Common myeloid progenitor, CD34-positive (primary cell): ENCODE measurements around the gene NAP1L4.
"Not testable (repeated sequence)": the region's sequence is repeated elsewhere in the genome, so short reads cannot be mapped to it uniquely, and the experiment has no call there.

Source experiments
- CTCF ChIA-PET: fragments of 350-600 bp; sonication (Branson Sonifier 250); formaldehyde crosslinking; loops from one replicate; lab custom pipeline; 2021; ENCODE audit warnings: antibody characterized with exemption; lab: Charles Lee
- POLR2A ChIA-PET: fragments of 350-600 bp; sonication (Branson Sonifier 250); formaldehyde crosslinking; loops from one replicate; lab custom pipeline; 2021; ENCODE audit warnings: antibody characterized with exemption; lab: Charles Lee
- DNase-seq, 3 donors: peaks; one replicate each; pipeline versions ENCODE4 v3.0.0 to v3.0.0-alpha.2; 2013
- H3K27ac ChIP-seq, 2 experiments: 1 replicate in 1 of 2; 2 replicates in 1 of 2; pipeline ENCODE4 v1.7.0; 2013; ENCODE audit warnings: inconsistent platforms in 2 of 2, low read length in 2 of 2, mild to moderate bottlenecking in 2 of 2, low read depth in 1 of 2, moderate library complexity in 1 of 2; ENCODE audit not compliant: severe bottlenecking in 2 of 2, insufficient read depth in 1 of 2, poor library complexity in 1 of 2
- H3K27me3 ChIP-seq, 5 experiments: replicated peaks in 2 of 5; 1 replicate in 3 of 5; 2 replicates in 2 of 5; pipeline versions ENCODE4 v1.6.1 to v1.7.0; 2013; ENCODE audit warnings: low read length in 4 of 5, mild to moderate bottlenecking in 2 of 5, moderate library complexity in 2 of 5, inconsistent platforms in 1 of 5; ENCODE audit not compliant: insufficient read depth in 5 of 5, control insufficient read depth in 4 of 5
- H3K36me3 ChIP-seq, 4 experiments: 1 replicate in 2 of 4; 2 replicates in 2 of 4; pipeline versions ENCODE4 v1.6.1 to v1.7.0; 2013; ENCODE audit warnings: low read length in 3 of 4, control low read depth in 1 of 4, mild to moderate bottlenecking in 1 of 4; ENCODE audit not compliant: control insufficient read depth in 4 of 4, insufficient read depth in 4 of 4
- H3K4me1 ChIP-seq, 4 experiments: 1 replicate in 3 of 4; 2 replicates in 1 of 4; pipeline versions ENCODE4 v1.6.1 to v1.7.1; 2013; ENCODE audit warnings: low read length in 3 of 4, mild to moderate bottlenecking in 3 of 4, control low read depth in 1 of 4, inconsistent platforms in 1 of 4, moderate library complexity in 1 of 4; ENCODE audit not compliant: control insufficient read depth in 4 of 4, insufficient read depth in 4 of 4; ENCODE audit errors: control extremely low read depth in 1 of 4
- H3K4me3 ChIP-seq, 7 experiments: 1 replicate in 4 of 7; 2 replicates in 3 of 7; pipeline versions ENCODE4 v1.5.1 to v1.7.0; 2013; ENCODE audit warnings: mild to moderate bottlenecking in 7 of 7, low read length in 6 of 7, moderate library complexity in 6 of 7, inconsistent platforms in 2 of 7, low read depth in 2 of 7, control low read depth in 1 of 7; ENCODE audit not compliant: insufficient read depth in 4 of 7, control insufficient read depth in 1 of 7; ENCODE audit errors: extremely low read depth in 1 of 7
- H3K9me3 ChIP-seq, 5 experiments: 1 replicate in 4 of 5; 2 replicates in 1 of 5; pipeline versions ENCODE4 v1.6.1 to v1.7.1; 2013; ENCODE audit warnings: low read length in 4 of 5, mild to moderate bottlenecking in 2 of 5, inconsistent platforms in 1 of 5, low read depth in 1 of 5, moderate library complexity in 1 of 5; ENCODE audit not compliant: control insufficient read depth in 4 of 5, insufficient read depth in 2 of 5; ENCODE audit errors: control extremely low read depth in 1 of 5
- WGBS: methylation state at CpG from one replicate; pipeline ENCODE4 v1.1.5; 2013; ENCODE audit not compliant: insufficient coverage; 5-methylcytosine and 5-hydroxymethylcytosine counted together

The NAP1L4 gene

GRCh38 chr11:2940921-2941821 lies 51.0 kb downstream of the NAP1L4 start:
- H3K27ac ChIP-seq, result peak overlapping the region; percentile 25 to 76
- DNase-seq, result peak in 2 of 3 donors; percentile 24 to 32
- 61% methylated on average over 9 of the region's 10 CpGs for WGBS
- H3K4me1 ChIP-seq, result peaks cover 0 to 40% (median 24%) of the 10 kb centered on the region in 4 experiments
- H3K36me3 ChIP-seq, result peaks cover 2 to 26% (median 11%) of the 10 kb centered on the region in 4 experiments
- ChIA-PET CTCF (interaction anchor here (0.5 to 3.4 kb wide), 5 partner anchors 8 to 54 kb away, joined by 3 to 14 read pairs (median 3); no protein-coding TSS in a partner anchor), POLR2A (interaction anchor here (0.6 to 1.6 kb wide), 2 partner anchors 8 to 21 kb away, joined by 3 to 5 read pairs; no protein-coding TSS in a partner anchor)
- H3K4me3 ChIP-seq, result no peak overlapping the region
- H3K9me3 ChIP-seq, result peaks cover 0 to 14% (median 7%) of the 10 kb centered on the region in 5 experiments
- no peaks in the 10 kb centered on the region for H3K27me3 ChIP-seq

DNA sequence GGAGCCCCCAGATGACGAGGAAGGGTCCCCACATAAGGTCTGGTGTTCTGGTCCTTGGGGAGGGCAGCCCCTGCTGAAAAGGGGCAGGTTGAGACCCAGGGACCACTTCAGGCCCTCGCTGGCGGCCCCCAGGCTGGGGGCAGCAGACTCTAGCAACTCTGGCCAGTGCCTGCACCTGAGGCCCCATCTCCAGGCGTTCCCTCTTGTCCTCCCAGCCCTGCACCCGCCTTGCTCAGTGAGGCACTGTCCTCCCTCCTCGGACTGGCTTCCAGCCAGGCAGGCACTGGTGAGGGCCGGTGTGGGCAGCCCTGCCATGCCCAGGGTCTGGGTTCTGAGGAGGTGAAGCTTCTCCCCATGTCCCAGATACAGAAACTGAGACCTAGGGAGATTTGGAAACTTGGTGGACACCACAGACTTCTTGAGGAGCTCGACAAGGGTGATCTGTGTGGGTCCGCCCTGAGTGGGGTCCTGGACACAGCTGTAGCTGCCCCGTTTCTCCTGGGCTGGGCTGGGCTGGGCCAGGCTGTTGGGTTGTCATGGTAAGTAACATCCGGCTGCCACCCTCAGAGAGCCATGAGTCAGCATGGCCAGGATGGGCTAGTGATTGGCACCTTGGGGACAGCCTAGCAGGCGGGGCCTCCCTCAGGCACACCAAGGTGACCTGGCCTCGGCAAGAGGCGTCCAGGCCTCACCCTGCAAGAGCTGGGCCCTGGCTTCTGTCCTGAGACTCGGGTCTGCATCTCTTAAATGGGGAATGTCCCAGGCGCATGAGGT lies 51.8 kb downstream of the NAP1L4 start:
- H3K27me3 ChIP-seq, result no peaks in the 10 kb centered on the region
- 61% methylated on average over 15 of the region's 16 CpGs for WGBS
- POLR2A ChIA-PET, result interaction anchor here (0.6 to 1.6 kb wide), 2 partner anchors 9 to 22 kb away, joined by 3 to 5 read pairs; no protein-coding TSS in a partner anchor
- CTCF ChIA-PET, result interaction anchor here (0.5 to 2.4 kb wide), 3 partner anchors 15 to 53 kb away, joined by 3 to 7 read pairs (median 3); no protein-coding TSS in a partner anchor
- peaks cover 0 to 14% (median 7%) of the 10 kb centered on the region in 5 experiments for H3K9me3 ChIP-seq
- peak overlapping the region in 2 of 7 experiments; percentile 19 to 48 for H3K4me3 ChIP-seq
- peaks cover 2 to 18% (median 11%) of the 10 kb centered on the region in 4 experiments for H3K36me3 ChIP-seq
- peak; percentile 67 to 95 (median 94) for DNase-seq
- peak overlapping the region; percentile 25 to 76 for H3K27ac ChIP-seq
- peaks cover 0 to 32% (median 17%) of the 10 kb centered on the region in 4 experiments for H3K4me1 ChIP-seq

GRCh38 chr11:2938458-2939418 lies 53.4 kb downstream of the NAP1L4 start:
- WGBS, result 98% methylated on average over 13 of the region's 20 CpGs
- CTCF ChIA-PET, result interaction anchor here (1.5 kb wide), 1 partner anchor 9 kb away, joined by 5 read pairs; the partner anchor contains the start of gene PHLDA2
- peaks cover 0 to 25% (median 14%) of the 10 kb centered on the region in 4 experiments for H3K4me1 ChIP-seq

GRCh38 chr11:2937641-2938457 lies 54.3 kb downstream of the NAP1L4 start:
- H3K27me3 ChIP-seq, H3K4me3 ChIP-seq, H3K27ac ChIP-seq, POLR2A ChIA-PET, CTCF ChIA-PET, H3K36me3 ChIP-seq: not testable (repeated sequence)
- 100% methylated on average over 3 of the region's 32 CpGs for WGBS
- Histone ChIP-seq H3K4me1 (peaks cover 0 to 34% (median 23%) of the 10 kb centered on the region in 4 experiments), H3K9me3 (peaks cover 0 to 14% (median 7%) of the 10 kb centered on the region in 5 experiments)
- DNase-seq, result peak in 2 of 3 donors; percentile 73 to 86

More at GRCh38 chr11:2938458-2939418, 53.4 kb downstream of the NAP1L4 start:
- H3K27me3 ChIP-seq, POLR2A ChIA-PET, H3K27ac ChIP-seq, H3K4me3 ChIP-seq, H3K36me3 ChIP-seq: not testable (repeated sequence)
- peaks cover 0 to 14% (median 7%) of the 10 kb centered on the region in 5 experiments for H3K9me3 ChIP-seq
- peak in 2 of 3 donors; percentile 52 to 65 for DNase-seq

DNA sequence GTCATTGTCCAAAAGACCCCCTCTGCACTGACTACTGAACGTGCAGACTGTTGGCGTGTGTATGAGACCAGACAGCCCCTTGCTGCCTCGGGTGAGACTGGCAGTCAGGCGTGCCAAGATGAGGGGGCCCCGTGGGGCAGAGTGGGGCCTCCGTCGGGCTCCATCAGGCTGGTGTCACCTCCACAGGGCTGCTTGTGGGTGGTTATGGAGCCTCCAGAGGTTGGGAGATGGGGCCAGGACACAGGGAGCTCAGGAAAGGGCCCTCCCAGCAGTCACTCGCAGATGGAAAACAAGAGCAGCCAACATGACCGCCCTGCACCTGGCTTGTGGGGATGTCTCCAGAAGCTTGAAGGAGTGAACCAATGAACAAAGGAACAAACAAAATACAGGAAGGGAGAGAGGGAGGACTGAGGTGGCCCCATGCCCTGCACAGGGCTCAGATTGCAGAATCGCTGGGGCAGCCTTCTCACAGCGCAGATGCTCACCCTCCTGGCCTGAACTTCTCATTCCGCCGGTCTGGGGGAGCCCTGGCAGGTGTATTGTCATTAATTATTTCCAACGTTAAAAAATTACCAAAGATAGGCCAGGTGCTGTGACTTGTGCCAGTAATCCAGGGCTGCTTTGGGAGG lies 57.4 kb downstream of the NAP1L4 start:
- Histone ChIP-seq H3K4me1 (peaks cover 0 to 36% (median 28%) of the 10 kb centered on the region in 4 experiments), H3K36me3 (no peaks in the 10 kb centered on the region), H3K27me3 (peaks cover 0 to 15% (median 5%) of the 10 kb centered on the region in 5 experiments), H3K27ac (no peak overlapping the region), H3K4me3 (no peak overlapping the region), H3K9me3 (peaks cover 0 to 14% (median 7%) of the 10 kb centered on the region in 5 experiments)
- ChIA-PET CTCF (interaction anchor here (0.9 to 8.5 kb wide), 4 partner anchors 8 to 43 kb away, joined by 3 to 103 read pairs (median 10); no protein-coding TSS in a partner anchor), POLR2A (interaction anchor here (1.0 kb wide), 1 partner anchor 11 kb away, joined by 5 read pairs; no protein-coding TSS in a partner anchor)
- 93% methylated on average over 12 of the region's 14 CpGs for WGBS
- DNase-seq, result no peak
